CD4-positive, alpha-beta T cell treated with Interleukin-6 for 4 hours (primary cell): ENCODE measurements around the gene G3BP2.
"Not testable (repeated sequence)": the region's sequence is repeated elsewhere in the genome, so short reads cannot be mapped to it uniquely, and the experiment has no call there.

ENCODE experiments used
- DNase-seq: peaks from one replicate; pipeline ENCODE4 v3.0.0-alpha.2; 2020; ENCODE audit warnings: mixed read lengths

The G3BP2 gene

DNA sequence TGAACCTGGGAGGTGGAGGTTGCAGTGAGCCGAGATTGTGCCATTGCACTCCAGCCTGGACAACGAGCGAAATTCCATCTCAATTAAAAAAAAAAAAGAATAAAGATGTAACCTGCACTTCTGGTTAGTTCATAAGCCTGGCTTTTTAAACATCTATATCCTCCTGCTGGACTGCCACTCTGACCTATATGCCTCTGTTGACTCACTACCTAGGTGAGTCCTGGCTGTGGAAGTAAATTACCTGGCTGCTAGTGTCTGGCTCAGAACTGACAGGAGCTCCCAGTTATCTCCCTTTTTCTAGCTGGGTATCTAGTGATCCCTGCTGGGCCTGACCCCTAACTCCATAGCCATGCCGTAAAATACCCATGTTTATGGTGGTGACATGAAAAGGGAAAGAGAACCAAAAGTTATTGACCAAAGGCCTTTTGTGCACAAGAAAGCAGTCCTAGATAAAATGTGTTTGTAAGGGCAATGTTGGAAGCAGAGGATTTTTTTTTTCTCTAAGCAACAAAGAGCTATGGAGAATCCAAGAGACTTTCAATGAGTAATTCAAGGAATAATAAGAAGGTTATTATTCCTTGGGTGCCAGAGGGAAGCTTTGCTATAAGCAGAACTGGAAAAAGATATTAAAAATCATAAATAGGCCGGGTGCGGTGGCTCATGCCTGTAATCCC, 10.4 kb upstream of the G3BP2 start:
- no peak for DNase-seq

DNA sequence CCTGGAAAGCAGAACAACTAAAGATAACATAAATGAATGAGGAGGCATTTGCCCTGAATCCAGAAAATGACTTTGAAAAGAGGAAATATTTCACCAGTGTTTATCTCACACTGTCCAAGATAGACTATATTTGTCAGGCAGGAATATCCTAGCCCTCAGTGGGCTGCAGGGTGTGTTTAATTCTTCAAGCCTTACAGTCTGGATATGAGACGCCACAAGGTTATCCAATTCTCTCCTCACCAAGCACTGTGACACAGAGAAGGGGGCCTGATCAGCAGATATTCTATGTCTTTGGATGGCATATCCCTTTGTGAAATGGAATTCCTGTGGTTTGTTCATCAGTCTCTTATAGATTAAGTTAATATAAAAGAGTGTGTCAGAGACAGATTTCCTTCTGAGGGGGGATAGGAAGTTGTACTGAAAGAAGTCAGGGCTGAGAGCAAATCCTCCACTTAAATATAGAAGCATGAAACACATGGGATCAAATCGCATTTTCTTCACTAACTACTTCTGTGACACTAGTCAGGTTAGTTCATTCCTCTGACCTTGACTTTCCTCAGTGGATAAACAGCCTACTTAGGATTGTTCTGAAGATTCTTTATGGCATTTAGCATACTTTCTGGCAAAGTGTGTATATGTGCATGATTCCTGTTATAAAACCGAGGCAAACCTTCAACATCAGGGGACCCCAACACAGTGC, 6.8 kb upstream of the G3BP2 start:
- no peak for DNase-seq

DNA sequence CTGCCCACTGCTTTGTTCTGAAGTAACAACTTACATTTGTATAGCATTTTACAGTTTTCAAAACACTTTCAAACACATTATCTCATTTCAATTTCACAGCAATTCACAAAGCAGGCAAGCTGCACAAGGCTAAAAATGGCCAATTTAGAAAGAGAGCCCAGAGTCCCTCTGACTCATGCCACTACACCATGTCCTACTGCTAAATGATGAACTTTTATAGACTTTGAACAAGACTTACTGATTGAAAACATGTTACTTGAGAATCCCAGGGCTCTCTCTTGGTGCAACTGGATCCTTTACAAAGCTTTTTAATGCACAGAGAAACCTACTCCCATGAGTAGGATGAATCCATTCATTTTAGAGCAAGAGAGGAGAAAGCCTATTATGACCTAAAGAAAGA, 5.8 kb upstream of the G3BP2 start:
- no peak for DNase-seq

DNA sequence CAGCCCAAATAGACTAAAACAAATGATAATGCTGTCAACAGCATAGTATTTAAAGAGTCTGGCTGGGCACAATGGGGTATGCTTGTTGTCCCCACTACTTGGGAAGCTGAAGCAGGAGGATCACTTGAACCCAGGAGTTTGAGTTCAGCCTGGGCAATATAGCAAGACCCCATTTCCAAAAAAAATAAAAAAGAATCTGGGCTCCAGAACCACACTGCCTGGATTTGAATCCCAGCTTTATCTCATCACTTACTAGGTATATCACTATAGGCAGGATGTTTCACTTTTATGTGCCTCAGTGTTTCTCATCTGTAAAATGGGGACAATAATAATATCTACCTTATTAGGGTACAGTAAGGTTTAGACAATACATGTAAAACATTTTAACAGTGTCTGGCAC, 5.3 kb upstream of the G3BP2 start:
- DNase-seq, result no peak

DNA sequence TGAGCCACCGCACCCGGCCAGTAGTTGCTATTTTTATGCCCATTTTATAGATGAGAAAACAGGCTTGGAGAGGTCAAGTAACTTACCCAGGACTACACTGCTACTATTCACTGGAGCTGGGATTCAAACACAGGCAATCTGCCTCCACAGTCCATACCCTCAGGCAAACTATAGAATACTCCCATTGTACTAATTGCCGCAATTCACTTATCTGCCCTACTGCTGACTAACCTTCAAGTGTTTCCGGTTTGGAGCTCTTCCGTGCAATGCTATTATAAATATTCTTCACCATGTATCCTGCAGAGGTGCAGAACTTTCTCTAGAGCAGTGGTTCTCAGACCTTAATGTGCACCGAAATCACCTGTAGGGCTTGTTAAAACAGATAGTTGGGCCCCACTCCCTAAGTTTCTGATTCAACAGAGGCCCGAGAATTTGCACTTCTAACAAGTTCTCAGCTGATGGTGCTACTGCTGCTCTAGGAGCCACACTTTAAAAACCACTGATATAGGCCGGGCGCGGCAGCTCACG, 1.9 kb upstream of the G3BP2 start:
- no peak for DNase-seq

DNA sequence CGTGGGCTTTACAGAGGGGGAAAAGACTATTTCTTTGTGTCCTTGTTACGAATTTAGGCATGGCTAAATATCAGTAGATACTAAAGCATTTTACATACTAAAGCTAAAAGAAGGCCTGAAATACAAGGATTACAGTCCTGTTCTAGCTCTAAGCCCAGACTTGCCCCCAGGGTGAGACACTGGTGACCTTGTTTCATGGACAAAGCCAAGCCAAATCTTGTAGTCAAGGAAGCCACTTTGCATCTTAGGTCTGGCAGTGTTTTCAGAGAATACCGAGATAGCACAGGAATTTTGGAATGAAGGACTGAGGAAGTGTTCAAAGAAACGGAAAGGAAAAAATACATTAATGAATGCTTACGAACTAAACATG, 733 bp upstream of the G3BP2 start:
- no peak for DNase-seq

DNA sequence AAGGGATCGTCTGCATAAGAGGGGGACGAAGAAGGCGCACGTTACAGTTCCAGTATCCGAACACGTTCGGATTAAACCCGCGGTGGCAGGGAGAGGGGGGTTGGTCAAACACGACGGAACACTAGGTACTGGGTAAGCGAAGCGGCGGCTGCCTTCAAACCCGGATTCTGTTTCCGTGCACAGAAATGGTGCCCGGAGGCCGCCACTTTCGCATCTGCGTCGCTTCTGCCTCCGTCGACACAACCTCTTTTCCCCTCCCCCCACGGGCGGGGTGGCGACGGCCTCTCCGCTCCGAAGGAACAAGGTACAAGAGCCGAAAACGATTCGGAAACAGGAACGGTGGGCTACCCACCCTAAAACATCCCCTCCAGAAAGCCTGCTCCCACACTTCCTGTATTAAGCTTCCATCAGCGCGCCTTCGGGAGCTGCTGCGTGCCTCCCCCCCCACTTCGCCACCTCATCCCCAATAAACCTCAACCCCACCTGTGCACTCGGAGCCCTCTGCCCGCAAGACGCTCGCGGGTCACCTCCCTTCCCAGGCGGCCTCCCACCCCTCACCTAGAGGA, 667 bp downstream of the G3BP2 start:
- peak; percentile 86 for DNase-seq

DNA sequence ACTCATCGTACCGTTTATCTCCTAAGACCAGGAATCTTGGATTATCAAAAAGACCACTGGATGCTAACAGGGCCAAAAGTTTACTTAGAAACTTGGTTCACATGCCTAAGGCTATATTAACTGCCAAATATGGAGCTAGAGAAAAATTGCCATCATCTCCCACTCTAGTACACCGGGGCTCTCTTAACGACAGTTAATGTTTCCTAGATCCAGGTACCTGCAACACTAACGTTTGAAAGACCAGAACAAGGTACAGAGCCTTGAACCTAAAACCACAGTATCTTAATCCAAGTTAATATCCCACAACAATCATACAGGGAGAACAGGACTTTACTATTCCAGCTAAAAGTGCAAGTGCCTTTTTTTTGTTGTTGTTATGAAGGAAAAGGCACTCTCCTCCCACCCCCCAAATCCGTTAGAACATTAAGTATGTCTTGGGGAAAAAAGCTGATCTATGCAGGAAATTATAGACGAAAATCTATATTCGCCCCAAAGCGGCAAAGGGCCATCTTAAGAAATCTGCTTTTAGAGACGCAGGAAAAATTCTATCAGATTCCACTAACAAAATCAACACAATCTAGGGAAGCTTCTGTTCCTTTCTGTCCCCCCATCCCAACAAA, 1.3 kb downstream of the G3BP2 start:
- DNase-seq, result no peak

DNA sequence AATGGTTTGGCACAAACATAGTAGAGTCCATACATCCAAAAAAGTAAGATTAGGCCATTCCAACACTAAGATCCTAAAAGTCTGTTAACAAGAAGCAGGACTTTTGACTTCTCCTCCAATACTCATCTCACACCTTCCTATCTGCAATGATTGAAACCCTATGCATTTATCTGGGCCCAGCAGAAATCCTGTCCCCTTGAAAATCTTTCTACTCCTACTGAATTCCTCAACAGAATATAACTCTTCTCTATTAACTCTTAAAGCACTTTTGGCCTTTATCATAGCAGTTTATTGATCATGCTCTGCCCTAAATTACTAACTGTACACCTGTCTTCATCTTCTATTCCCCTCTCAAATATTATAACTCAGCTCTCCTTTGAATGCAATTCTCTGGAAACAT, 4.6 kb downstream of the G3BP2 start:
- DNase-seq, result no peak

DNA sequence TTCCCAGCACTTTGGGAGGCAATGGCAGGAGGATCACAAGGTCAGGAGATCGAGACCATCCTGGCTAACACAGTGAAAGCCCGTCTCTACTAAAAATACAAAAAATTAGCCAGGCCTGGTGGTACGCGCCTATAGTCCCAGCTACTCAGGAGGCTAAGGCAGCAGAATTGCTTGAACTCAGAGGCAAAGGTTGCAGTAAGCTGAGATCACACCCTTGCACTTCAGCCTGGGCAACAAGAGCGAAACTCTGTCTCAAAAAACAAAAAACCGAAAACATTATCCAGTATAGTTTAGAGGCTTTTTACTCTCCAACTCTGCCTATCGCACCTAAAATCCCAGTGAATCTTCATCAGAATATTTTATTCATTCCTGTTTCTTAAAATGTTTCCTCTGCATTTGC, 5.6 kb downstream of the G3BP2 start:
- DNase-seq, result not testable (repeated sequence)

DNA sequence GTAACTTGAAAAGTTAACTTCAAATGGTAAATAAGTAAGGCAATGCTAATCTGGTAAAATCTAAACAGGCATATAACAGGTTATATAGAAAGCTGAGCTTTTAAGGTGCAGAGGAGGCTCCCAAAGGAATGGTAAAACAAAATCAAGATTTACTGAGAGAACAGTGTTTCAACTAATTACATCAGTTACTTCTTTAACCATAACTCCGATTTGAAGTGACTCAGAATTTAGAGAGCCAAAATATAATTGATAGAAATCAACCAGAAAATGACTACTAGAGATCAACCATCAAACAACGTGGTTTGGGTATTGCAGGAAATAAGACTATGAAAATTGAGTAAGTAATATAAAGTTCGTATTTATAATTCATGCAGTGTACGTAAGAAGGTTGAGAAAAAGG, 6.9 kb downstream of the G3BP2 start:
- no peak for DNase-seq

DNA sequence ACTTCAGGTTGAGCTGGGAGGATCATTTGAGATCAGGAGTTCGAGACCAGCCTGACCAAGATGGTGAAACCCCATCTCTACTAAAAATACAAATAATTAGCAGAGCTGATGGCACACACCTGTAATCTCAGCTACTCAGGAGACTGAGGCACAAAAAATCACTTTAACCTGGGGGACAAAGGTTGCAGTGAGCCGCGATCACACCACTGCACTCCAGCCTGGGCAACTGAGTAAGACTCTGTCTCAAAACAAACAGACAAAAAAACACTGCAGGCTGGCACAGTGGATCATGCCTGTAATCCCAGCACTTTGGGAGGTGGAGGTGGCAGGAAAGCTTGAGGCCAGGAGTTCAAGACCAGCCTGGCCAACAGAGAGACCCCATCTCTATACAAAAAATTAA, 8.6 kb downstream of the G3BP2 start:
- DNase-seq, result not testable (repeated sequence)

DNA sequence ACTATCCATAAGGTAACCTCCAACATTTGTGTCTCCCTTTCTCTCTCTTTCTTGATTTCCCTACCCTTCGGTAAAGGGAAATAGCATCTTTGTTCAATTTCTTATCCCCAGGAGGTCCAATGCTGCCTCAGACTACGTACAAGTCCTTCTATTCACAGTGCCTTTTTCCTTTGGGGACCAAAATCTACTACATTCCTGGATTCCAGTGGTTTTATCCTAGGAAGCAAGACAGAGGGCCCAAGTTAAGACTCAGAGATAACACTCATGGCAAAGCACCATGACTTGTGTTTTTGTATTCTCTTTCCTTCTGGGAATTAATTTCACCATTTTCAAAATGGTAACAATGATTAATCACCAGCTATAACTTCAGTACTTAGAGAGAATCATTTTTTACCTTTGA, 10.6 kb downstream of the G3BP2 start:
- no peak for DNase-seq

DNA sequence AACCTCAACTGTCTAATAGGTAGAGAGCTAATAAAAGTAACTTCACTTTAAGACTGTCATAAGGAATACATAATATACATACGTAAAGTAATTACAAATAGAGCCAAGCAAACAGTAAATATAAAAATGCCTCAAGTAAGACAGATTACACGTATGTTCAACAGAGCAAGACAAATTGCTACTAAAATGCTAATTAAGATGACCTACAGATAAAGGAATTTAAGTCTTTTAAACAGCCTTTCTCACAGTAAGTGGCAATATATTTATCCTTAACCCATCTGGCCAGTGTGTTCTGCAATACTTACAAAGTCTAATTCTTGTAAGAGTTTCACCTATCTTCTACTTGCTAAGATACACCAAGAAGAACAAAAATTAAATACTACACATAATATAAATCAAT, 12.7 kb downstream of the G3BP2 start:
- no peak for DNase-seq

DNA sequence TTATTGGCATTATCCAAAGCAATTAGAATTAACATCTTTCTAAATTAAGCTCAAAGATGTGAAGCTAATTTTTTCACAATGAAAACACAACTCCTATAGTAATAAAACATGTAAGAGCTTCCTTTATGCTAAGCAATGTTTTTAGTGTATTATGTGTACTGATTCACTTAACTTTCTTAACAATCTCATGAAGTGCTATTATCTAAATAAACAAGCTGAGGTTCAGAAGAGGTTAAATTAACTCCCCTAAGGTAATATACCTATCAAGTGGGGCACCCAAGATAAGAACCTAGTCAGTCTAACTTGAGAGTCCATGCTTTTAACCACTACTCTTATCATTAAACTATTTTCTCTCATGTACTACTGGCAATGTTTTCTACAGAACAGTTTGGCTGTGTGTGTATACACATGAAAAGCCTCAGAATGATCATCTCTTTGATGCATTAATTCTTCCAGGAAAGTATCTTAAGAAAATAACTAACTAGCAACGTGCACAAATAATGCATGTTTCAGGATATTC, 13.6 kb downstream of the G3BP2 start:
- DNase-seq, result no peak

DNA sequence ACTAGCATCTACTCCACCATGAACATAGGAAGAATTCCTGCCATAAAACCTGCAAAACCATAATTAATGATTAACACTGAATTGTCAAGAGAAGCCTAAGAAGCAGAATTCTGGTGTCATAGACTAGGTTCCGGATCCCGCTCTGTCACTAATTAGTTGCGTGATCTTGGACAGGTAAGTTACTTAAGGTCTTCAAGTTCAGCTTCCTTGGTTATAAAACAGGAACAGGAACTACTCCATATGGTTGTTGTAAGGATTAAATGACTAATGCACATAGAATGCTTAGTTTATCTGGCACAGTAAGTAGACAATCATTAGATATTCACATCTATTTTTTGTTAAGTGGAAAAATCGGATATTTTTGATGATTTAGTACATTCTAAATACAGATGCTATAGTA, 14.3 kb downstream of the G3BP2 start:
- no peak for DNase-seq

DNA sequence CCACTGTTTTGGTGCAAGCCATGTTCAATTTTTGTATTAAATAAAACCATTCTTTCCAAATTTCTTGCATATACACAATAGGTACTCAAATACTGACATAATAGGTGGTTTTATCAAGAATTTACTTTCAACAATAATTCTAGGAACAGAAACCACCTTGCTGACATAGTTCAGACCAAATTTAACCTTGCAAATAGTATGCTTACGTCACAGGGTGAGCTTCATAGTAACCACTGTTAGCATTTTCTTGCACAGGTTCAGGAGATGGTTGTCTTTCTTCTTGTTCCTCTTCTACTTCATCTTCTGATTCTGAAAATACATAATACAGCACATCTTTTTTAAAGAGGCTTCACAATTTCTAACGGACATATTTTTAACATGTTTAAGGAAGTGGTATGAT, 17.6 kb downstream of the G3BP2 start:
- DNase-seq, result no peak

DNA sequence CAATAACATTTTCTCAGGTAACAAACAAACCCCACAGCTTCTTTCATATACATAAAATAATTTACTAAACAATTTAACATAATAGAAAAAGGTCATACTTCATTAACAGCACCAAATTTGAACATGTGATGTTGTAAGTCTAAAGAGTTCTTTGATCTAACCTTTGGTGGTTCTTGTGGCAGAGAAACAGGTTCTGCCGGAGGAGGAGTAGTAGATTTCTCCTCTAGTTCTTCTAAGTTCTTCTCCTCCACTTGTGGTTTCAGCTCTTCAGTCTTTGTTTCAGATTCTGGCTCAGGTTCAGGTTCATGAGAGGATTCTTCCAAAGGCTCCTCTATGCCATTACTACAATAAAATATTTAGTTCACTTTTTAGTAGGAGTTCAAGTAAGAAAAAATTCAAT, 18.3 kb downstream of the G3BP2 start:
- no peak for DNase-seq

DNA sequence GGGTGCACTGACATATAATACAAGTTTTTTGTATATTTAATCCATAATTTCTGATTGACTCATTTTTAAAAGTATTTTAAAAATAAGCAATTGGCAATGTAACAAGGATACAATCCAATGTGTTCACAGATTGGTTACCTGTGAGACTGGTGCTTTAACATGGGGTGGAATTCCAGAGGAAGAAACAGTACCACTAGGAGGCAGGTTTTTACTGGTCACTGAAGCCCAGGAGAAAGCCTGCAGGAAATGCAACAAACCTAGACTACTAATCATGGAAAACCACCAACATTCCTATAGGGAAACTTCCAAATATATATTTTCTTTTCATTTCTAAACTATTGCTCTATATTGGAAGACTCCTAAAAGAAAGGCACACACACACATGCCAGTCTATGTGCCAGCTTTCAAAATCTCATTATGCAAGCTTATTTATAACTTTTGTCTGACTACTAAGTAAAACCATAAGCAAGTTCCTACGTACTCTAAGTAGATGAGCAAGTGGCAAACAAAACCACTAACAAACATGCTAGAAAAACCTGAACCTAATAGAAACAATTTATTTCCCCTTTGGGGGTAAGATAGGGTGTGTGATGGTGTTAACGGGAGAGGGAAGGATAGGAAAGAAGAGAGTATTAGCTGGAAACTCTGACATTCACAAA, 19.2 kb downstream of the G3BP2 start:
- no peak for DNase-seq

DNA sequence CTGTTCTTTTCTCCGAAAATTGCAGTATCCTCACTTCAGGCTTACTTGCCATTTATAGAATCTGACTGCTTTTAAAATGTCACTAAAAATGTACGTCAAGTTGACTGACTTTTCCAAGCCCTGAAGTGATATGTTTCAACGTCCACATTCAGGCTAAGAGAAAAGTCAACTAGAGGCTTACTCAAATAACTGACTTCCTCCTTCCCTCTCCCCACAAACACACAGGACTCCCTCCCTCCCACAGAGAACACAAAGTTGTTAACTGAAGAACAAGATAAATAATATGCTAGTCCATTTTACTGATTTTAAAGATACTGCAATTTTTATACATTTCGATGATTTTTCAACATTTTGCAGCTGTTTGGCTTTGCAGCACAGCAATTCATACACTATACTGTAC, 29.1 kb downstream of the G3BP2 start:
- DNase-seq, result no peak

DNA sequence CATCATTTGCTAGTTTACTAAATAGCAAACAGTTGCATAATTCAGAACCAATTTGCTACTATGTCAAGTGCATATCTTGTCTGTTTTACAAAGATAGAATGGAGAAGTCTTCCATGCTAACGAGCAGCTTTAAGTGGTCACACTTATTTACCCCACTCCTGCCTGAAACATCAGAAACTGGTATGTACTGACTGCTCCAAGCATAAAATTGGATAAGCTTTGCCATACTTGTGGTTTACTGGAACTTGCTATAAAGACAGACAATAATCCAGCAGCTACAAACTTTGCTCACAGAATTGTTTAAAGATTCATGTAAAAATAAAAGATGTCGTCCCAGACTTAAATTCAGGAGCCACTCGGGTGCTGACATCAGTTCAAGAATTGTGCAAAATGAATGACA, 29.6 kb downstream of the G3BP2 start:
- no peak for DNase-seq

DNA sequence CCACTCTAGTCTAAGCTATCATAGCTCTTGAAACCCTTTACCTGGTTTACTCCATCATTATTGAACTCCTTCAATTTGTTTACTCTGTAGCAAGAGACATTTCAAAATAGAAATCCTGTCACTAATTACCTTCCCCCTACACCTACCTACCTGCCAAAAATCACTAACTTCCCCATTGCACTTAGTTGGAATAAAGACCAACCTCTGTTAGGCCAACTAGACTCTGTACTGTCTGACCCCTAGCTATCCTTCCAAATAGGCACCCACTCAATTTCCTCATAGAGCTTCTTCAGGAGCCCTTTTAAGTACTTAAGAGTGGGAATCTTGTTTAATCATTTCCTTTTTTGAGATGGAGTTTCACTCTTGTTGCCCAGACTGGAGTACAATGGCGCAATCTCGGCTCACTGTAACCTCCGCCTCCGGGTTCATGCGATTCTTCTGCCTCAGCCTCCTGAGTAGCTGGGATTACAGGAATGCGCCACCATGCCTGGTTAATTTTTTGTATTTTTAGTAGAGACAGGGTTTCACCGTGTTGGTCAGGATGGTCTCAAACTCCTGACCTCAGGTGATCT, 34.0 kb downstream of the G3BP2 start:
- no peak for DNase-seq

DNA sequence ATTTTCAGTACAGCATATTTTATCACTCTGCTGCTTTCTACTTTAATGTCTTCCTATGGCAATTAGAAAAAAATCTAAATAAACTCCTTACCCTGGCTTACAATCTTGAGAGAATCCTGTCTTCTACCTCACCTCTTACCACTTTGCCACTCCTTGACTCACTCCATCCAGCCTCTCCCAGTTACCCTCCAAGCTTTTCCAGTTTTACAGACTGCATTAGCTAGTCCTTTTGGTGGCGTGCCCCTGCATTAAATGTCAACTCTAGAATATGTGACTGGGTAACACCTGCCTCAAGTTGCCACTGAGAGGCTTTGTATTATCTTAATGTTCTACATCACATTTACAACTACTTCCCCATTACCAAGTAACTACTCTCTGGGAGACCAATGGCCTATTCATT, 35.4 kb downstream of the G3BP2 start:
- DNase-seq, result no peak
